Lung (tissue), 12 donors: ENCODE results near the gene NPHP4. TPM values are rescaled to one million over a fixed set of nuclear protein-coding genes. Genes with fewer than 3 reads are reported as not detected.

Source experiments
- ATAC-seq: fragments of 200-7000 bp; cut with Tn5 transposase; one replicate; pipeline ENCODE4 v1.9.1; 2020; ENCODE audit warnings: moderate number of reproducible peaks; ENCODE audit not compliant: insufficient read depth, low FRiP score
- DNase-seq, 3 donors: peaks; one replicate each; pipeline ENCODE4 v3.0.0-alpha.2; 2013 to 2017
- H3K27ac ChIP-seq, 2 donors: one replicate each; pipeline ENCODE4 v1.5.1; 2013; ENCODE audit warnings: mild to moderate bottlenecking in 2 of 2, moderate library complexity in 2 of 2, control low read depth in 1 of 2, inconsistent platforms in 1 of 2, low read depth in 1 of 2, low read length in 1 of 2
- H3K27me3 ChIP-seq, 3 donors: one replicate each; pipeline ENCODE4 v1.5.1; 2013; ENCODE audit warnings: low read length in 2 of 3; ENCODE audit not compliant: control insufficient read depth in 3 of 3, insufficient read depth in 3 of 3
- H3K36me3 ChIP-seq, 4 donors: one replicate each; pipeline ENCODE4 v1.5.1; 2013; ENCODE audit warnings: low read length in 4 of 4, mild to moderate bottlenecking in 1 of 4, moderate library complexity in 1 of 4; ENCODE audit not compliant: control insufficient read depth in 4 of 4, insufficient read depth in 4 of 4
- H3K4me1 ChIP-seq, 5 donors: one replicate each; pipeline ENCODE4 v1.5.1; 2013; ENCODE audit warnings: low read length in 5 of 5, mild to moderate bottlenecking in 2 of 5, moderate library complexity in 1 of 5; ENCODE audit not compliant: control insufficient read depth in 5 of 5, insufficient read depth in 5 of 5
- H3K4me3 ChIP-seq: one replicate; pipeline ENCODE4 v1.5.1; 2013; ENCODE audit warnings: mild to moderate bottlenecking, control low read depth, moderate library complexity
- H3K9ac ChIP-seq, 2 donors: one replicate each; pipeline ENCODE4 v1.5.1; 2013; ENCODE audit warnings: low read length in 2 of 2, control low read depth in 1 of 2; ENCODE audit not compliant: insufficient read depth in 1 of 2
- H3K9me3 ChIP-seq, 4 donors: one replicate each; pipeline ENCODE4 v1.5.1; 2013; ENCODE audit warnings: low read length in 3 of 4, mild to moderate bottlenecking in 1 of 4, moderate library complexity in 1 of 4; ENCODE audit not compliant: control insufficient read depth in 4 of 4, insufficient read depth in 3 of 4
- WGBS, 2 donors: extraction: QIAGEN DNeasy Blood & Tissue Kit; methylation state at CpG; one replicate each; pipeline ENCODE4 v1.1.7; 2013; 5-methylcytosine and 5-hydroxymethylcytosine counted together
- polyA plus RNA-seq, 2 donors: library from polyadenylated mRNA; stranded (reverse); fragments of 200-250 nt; gene quantifications; one replicate each; pipeline ENCODE4 v1.2.1, GENCODE V29; 2013
- total RNA-seq, 2 donors: library from RNA; depleted of rRNA in 1 of 2; stranded (reverse); fragments of >200 nt in 1 of 2; gene quantifications; one replicate each; pipeline ENCODE4 v1.2.1, GENCODE V29; 2014 to 2021
- TF ChIP-seq, protein P1 (sequence below): IDR thresholded peaks from 2 replicates; pipeline ENCODE4 v1.5.1; 2012; ENCODE audit warnings: mild to moderate bottlenecking; ENCODE audit errors: control extremely low read depth, extremely low read depth
- donor health status: control.
- donor health status: control.
- donor health status: Bipolar disorder and iron deficiency.
- donor health status: healthy.
- donor health status: DM: yes; HTN: yes; CAD: no.

NPHP4 gene
- total and polyA plus RNA-seq, 4 donors = 6.0 to 23.3 (median 11.1) TPM

- Histone ChIP-seq H3K27me3 (peaks cover 0 to 17% (median 5%) of the 10 kb centered on the region in 3 donors), H3K36me3 (no peaks in the 10 kb centered on the region), H3K9ac (no peak overlapping the region), H3K27ac (no peak overlapping the region), H3K4me1 (no peaks in the 10 kb centered on the region), H3K9me3 (peaks cover 0 to 3% (median 0%) of the 10 kb centered on the region in 4 donors), H3K4me3 (no peak overlapping the region)
- 31 to 32% methylated on average over 17 of the region's 17 CpGs for WGBS, 2 donors
- ATAC-seq (no peak), DNase-seq (no peak)
- TF ChIP-seq, protein P1, sequence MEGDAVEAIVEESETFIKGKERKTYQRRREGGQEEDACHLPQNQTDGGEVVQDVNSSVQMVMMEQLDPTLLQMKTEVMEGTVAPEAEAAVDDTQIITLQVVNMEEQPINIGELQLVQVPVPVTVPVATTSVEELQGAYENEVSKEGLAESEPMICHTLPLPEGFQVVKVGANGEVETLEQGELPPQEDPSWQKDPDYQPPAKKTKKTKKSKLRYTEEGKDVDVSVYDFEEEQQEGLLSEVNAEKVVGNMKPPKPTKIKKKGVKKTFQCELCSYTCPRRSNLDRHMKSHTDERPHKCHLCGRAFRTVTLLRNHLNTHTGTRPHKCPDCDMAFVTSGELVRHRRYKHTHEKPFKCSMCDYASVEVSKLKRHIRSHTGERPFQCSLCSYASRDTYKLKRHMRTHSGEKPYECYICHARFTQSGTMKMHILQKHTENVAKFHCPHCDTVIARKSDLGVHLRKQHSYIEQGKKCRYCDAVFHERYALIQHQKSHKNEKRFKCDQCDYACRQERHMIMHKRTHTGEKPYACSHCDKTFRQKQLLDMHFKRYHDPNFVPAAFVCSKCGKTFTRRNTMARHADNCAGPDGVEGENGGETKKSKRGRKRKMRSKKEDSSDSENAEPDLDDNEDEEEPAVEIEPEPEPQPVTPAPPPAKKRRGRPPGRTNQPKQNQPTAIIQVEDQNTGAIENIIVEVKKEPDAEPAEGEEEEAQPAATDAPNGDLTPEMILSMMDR = no peak
Observed at GRCh38 chr1:5836776-5837440, 155.3 kb downstream of the NPHP4 start.

GRCh38 chr1:5835179-5835562 lies 157.1 kb downstream of the NPHP4 start:
- TF ChIP-seq, protein P1 = no peak
- Histone ChIP-seq H3K4me3 (no peak overlapping the region), H3K4me1 (no peaks in the 10 kb centered on the region), H3K36me3 (no peaks in the 10 kb centered on the region), H3K27me3 (peaks cover 0 to 17% (median 5%) of the 10 kb centered on the region in 3 donors), H3K9ac (no peak overlapping the region), H3K27ac (no peak overlapping the region), H3K9me3 (peaks cover 0 to 3% (median 0%) of the 10 kb centered on the region in 4 donors)
- 56 to 75% methylated on average over 8 of the region's 8 CpGs for WGBS, 2 donors
- DNase-seq (no peak), ATAC-seq (no peak)

DNA sequence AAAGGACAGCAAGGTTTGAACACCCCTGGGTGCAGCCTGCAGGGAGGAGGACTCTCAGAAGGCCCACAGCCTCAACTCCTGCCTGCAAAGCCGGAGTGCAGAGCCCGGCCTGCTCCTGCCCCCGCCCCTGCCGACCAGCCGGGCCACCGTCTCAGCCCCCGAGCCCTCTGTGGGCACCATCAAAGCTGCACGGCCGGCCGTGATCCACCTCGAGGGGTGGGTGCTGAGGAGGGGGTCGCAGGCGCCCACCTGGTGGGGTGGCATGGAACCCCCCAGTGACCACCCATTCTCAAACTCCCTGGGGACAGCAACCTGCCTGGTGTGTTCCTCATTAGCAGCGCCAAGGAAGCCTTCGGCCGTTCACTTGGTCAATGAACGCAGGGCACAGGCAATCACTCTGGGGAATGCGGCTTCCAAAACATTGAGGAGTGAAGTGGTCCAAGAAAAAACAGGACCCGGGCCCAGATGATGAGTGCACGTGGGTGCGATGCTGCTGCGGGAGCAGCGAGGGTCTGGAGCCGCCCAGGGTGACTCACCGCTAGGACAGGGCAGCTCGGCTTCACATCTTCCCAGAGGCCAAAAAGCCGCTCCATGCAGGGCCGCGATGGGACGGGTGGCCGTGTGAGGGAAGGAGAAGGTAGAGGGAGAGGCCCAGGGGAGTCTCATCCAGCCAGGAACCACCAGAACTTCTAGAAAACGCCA lies 157.6 kb downstream of the NPHP4 start:
- Histone ChIP-seq H3K27me3 (peaks cover 0 to 13% (median 5%) of the 10 kb centered on the region in 3 donors), H3K9ac (no peak overlapping the region), H3K4me1 (no peaks in the 10 kb centered on the region), H3K9me3 (peaks cover 0 to 3% (median 0%) of the 10 kb centered on the region in 4 donors), H3K36me3 (no peaks in the 10 kb centered on the region), H3K27ac (no peak overlapping the region), H3K4me3 (no peak overlapping the region)
- DNase-seq (no peak), ATAC-seq (no peak)
- TF ChIP-seq, protein P1 = no peak
- WGBS, 2 donors = 78 to 90% methylated on average over 29 to 32 of the region's 32 CpGs
